GM23338 (cell line): Measurements from ENCODE around the gene ZSCAN2. TPM values are rescaled to one million over a fixed set of nuclear protein-coding genes. Genes with fewer than 3 reads are reported as not detected.

Experiments used
- ATAC-seq: fragments of 200-7000 bp; cut with Tn5 transposase; 3 replicates; pipeline ENCODE4 v1.9.1; 2020
- DNase-seq: peaks from one replicate; pipeline ENCODE4 v3.0.0-alpha.2; 2015; ENCODE audit warnings: low spot score
- H2AFZ ChIP-seq: fragments of 200-600 bp; sonication (generic); 2 replicates; pipeline ENCODE4 v1.8.0; 2016; ENCODE audit warnings: antibody characterized with exemption, mild to moderate bottlenecking, moderate library complexity
- H3F3A ChIP-seq: fragments of 200-600 bp; sonication (generic); replicated peaks from 2 replicates; pipeline ENCODE4 v1.8.0; 2017; ENCODE audit warnings: antibody characterized with exemption, mixed run types, low read depth
- H3K27ac ChIP-seq: fragments of 200-600 bp; sonication (generic); 2 replicates; pipeline ENCODE4 v1.6.1; 2016; ENCODE audit warnings: low read depth
- H3K27me3 ChIP-seq: fragments of 200-600 bp; sonication (generic); 2 replicates; pipeline ENCODE4 v1.8.0; 2016; ENCODE audit warnings: mild to moderate bottlenecking, mixed run types, moderate library complexity; ENCODE audit not compliant: insufficient read depth
- H3K36me3 ChIP-seq: fragments of 200-600 bp; sonication (generic); 2 replicates; pipeline ENCODE4 v1.8.0; 2016; ENCODE audit warnings: mild to moderate bottlenecking; ENCODE audit not compliant: insufficient read depth
- H3K4me1 ChIP-seq: fragments of 200-600 bp; sonication (generic); 2 replicates; pipeline ENCODE4 v1.8.0; 2016; ENCODE audit warnings: mild to moderate bottlenecking, moderate library complexity; ENCODE audit not compliant: insufficient read depth
- H3K4me2 ChIP-seq: fragments of 200-600 bp; sonication (generic); 2 replicates; pipeline ENCODE4 v1.7.1; 2017; ENCODE audit warnings: mixed run types
- H3K4me3 ChIP-seq: fragments of 200-600 bp; sonication (generic); 2 replicates; pipeline ENCODE4 v1.6.1; 2016; ENCODE audit warnings: mixed run types
- H3K79me2 ChIP-seq: fragments of 200-600 bp; sonication (generic); replicated peaks from 2 replicates; pipeline ENCODE4 v1.8.0; 2017; ENCODE audit warnings: mild to moderate bottlenecking; ENCODE audit not compliant: insufficient read depth
- H3K9me2 ChIP-seq: fragments of 200-600 bp; sonication (generic); 2 replicates; pipeline ENCODE4 v1.8.0; 2017; ENCODE audit not compliant: insufficient read depth
- H4K20me1 ChIP-seq: fragments of 200-600 bp; sonication (generic); replicated peaks from 2 replicates; pipeline ENCODE4 v1.8.0; 2017; ENCODE audit warnings: mild to moderate bottlenecking; ENCODE audit not compliant: insufficient read depth
- H3K27ac Mint-ChIP-seq: 2 replicates; pipeline ENCODE4 v1.8.0; 2020; ENCODE audit warnings: inconsistent platforms, mild to moderate bottlenecking, moderate library complexity, mixed read lengths
- H3K27me3 Mint-ChIP-seq: 3 replicates; pipeline ENCODE4 v1.8.0; 2022; ENCODE audit warnings: low read depth, mild to moderate bottlenecking, moderate library complexity, mixed read lengths, inconsistent platforms; ENCODE audit not compliant: insufficient read depth, poor library complexity
- H3K36me3 Mint-ChIP-seq: 3 replicates; pipeline ENCODE4 v1.8.0; 2021; ENCODE audit warnings: low read depth, mild to moderate bottlenecking, inconsistent platforms, moderate library complexity, mixed read lengths
- H3K4me1 Mint-ChIP-seq: 3 replicates; pipeline ENCODE4 v1.8.0; 2020; ENCODE audit warnings: mild to moderate bottlenecking, inconsistent platforms, mixed read lengths
- H3K4me3 Mint-ChIP-seq: 3 replicates; pipeline ENCODE4 v1.8.0; 2021; ENCODE audit warnings: moderate library complexity, mild to moderate bottlenecking, inconsistent platforms, mixed read lengths
- H3K9me3 Mint-ChIP-seq: 3 replicates; pipeline ENCODE4 v1.8.0; 2020; ENCODE audit warnings: moderate library complexity, mild to moderate bottlenecking, inconsistent platforms, mixed read lengths
- CREB1 ChIP-seq: fragments of 250-450 bp; sonication (Bioruptor Pico); IDR thresholded peaks from 2 replicates; pipeline ENCODE4 v1.5.0; 2020; ENCODE audit warnings: low read depth, mild to moderate bottlenecking, moderate library complexity
- CTCF ChIP-seq, 2 experiments: fragments of 200-600 bp in 1 of 2; sonication (generic) in 1 of 2; conservative IDR thresholded peaks; 2 replicates each; pipeline versions ENCODE4 v1.5.1 to v1.6.1; 2016 to 2017; ENCODE audit warnings: antibody characterized with exemption in 2 of 2, low read depth in 2 of 2, mild to moderate bottlenecking in 2 of 2, moderate library complexity in 1 of 2
- ETS1 ChIP-seq: IDR thresholded peaks from 2 replicates; pipeline ENCODE4 v1.6.1; 2016; ENCODE audit warnings: antibody characterized with exemption
- EZH2phosphoT487 ChIP-seq: fragments of 200-600 bp; sonication (generic); IDR thresholded peaks from one replicate; pipeline ENCODE4 v1.8.1; 2018; ENCODE audit warnings: antibody characterized with exemption; ENCODE audit not compliant: unreplicated experiment
- NANOG ChIP-seq: IDR thresholded peaks from 2 replicates; pipeline ENCODE4 v1.6.1; 2016; ENCODE audit warnings: antibody characterized with exemption, borderline replicate concordance
- REST ChIP-seq: IDR thresholded peaks from one replicate; pipeline ENCODE4 v1.6.1; 2018; ENCODE audit warnings: antibody characterized with exemption; ENCODE audit not compliant: unreplicated experiment
- ZNF114 ChIP-seq: fragments of 250-450 bp; sonication (Bioruptor Pico); IDR thresholded peaks from 2 replicates; pipeline ENCODE4 v1.5.0; 2020; ENCODE audit warnings: mild to moderate bottlenecking, moderate library complexity
- ZNF462 ChIP-seq: fragments of 250-450 bp; sonication (Bioruptor Pico); IDR thresholded peaks from 2 replicates; pipeline ENCODE4 v1.5.0; 2020; ENCODE audit warnings: mild to moderate bottlenecking, moderate library complexity
- polyA plus RNA-seq: library from polyadenylated mRNA; unstranded; fragments of >200 nt; fragmentation: Nextera tagmentation; extraction: Ambion mirVana; gene quantifications from 2 replicates; pipeline ENCODE4 v1.2.1, GENCODE V29; 2016
- total RNA-seq: library from RNA; depleted of rRNA; stranded (reverse); fragments of >200 nt; shearing (Covaris generic); gene quantifications from 2 replicates; pipeline ENCODE4 v1.2.3, GENCODE V29; 2014

ZSCAN2 gene
- total and polyA plus RNA-seq, 2 experiments from 2014 or later = 45.8 to 63.9 TPM

GRCh38 chr15:84666373-84666772 is 65.6 kb downstream of the ZSCAN2 start (continued):
- TF ChIP-seq CTCF (conservative IDR thresholded peaks at IDR 0.05; ENCODE audit: low read depth in 2 of 2) (no peak), CREB1 (CRISPR knock-in tag) (no peak)

GRCh38 chr15:84668221-84668982 is 67.6 kb downstream of the ZSCAN2 start:
- Histone ChIP-seq H3K79me2 (0 out of 2 replicates have a peak, but pooled peaks cover 4% of the 10 kb centered on the region), H3K9me2 (no peaks in the 10 kb centered on the region), H3K27ac (no peak overlapping the region), H3K36me3 (peaks cover 41% of the 10 kb centered on the region), H3K4me1 (no peaks in the 10 kb centered on the region), H3K27me3 (no peaks in the 10 kb centered on the region), H2AFZ (no peak overlapping the region), H3K4me2 (no peak overlapping the region), H3F3A (0 out of 2 replicates have a peak, but pooled peaks cover 11% of the 10 kb centered on the region), H4K20me1 (peaks cover 7% of the 10 kb centered on the region), H3K4me3 (no peak overlapping the region)
- H3K4me3 Mint-ChIP-seq = no peak overlapping the region
- no peak for DNase-seq
- 0 out of 3 replicates have a peak, but pooled peaks cover 2% of the 10 kb centered on the region for H3K9me3 Mint-ChIP-seq
- peaks cover 56% of the 10 kb centered on the region for H3K36me3 Mint-ChIP-seq
- H3K27me3 Mint-ChIP-seq = peaks cover 2% of the 10 kb centered on the region
- H3K27ac Mint-ChIP-seq = no peak overlapping the region
- no peak for ATAC-seq
- H3K4me1 Mint-ChIP-seq = no peaks in the 10 kb centered on the region
- TF ChIP-seq ETS1 = no peak
- TF ChIP-seq REST = no peak
- no peak for TF ChIP-seq NANOG
- TF ChIP-seq CTCF (conservative IDR thresholded peaks at IDR 0.05; ENCODE audit: low read depth in 2 of 2) = no peak
- TF ChIP-seq EZH2phosphoT487 = no peak
- TF ChIP-seq ZNF114 (CRISPR knock-in tag) = no peak
- no peak for TF ChIP-seq ZNF462 (CRISPR knock-in tag)
